GM12878 (cell line): ENCODE data around the gene BSN. TPM values are rescaled to one million over a fixed set of nuclear protein-coding genes. Genes with fewer than 3 reads are reported as not detected.
"Not testable (repeated sequence)": the region's sequence is repeated elsewhere in the genome, so short reads cannot be mapped to it uniquely, and the experiment has no call there.

Source experiments
- ATAC-seq: fragments of 200-7000 bp; cut with Tn5 transposase; 3 replicates; pipeline ENCODE4 v1.9.1; 2020; ENCODE audit warnings: mild to moderate bottlenecking, moderate library complexity
- BruUV-seq: library from RNA; stranded (reverse); fragments of 400-500 nt; replicated peaks from 2 replicates; lab custom pipeline; 2021; lab: Mats Ljungman, UMichigan
- CTCF ChIA-PET: fragments of 300-600 bp; sonication (Branson Sonifier 250); formaldehyde crosslinking; extraction: SDS; loops from one replicate; lab custom pipeline; 2021; ENCODE audit warnings: inconsistent platforms; lab: Yijun Ruan, JAX
- POLR2A ChIA-PET: fragments of 350-600 bp; formaldehyde crosslinking; extraction: SDS; loops from one replicate; lab custom pipeline; 2021; ENCODE audit warnings: inconsistent platforms; lab: Charles Lee
- RAD21 ChIA-PET: fragments of 300-600 bp; sonication (Branson Sonifier 250); formaldehyde crosslinking; loops from one replicate; lab custom pipeline; 2023; ENCODE audit warnings: antibody characterized with exemption; ENCODE audit not compliant: unreplicated experiment; lab: Charles Lee
- SMC1A ChIA-PET: fragments of 300-600 bp; sonication (Branson Sonifier 250); formaldehyde crosslinking; loops from one replicate; lab custom pipeline; 2023; ENCODE audit not compliant: unreplicated experiment, uncharacterized antibody; lab: Charles Lee
- DNase-seq: peaks from one replicate; pipeline ENCODE4 v3.0.0-alpha.2; 2011; ENCODE audit warnings: low read depth, low spot score
- FAIRE-seq: peaks from 3 replicates; lab custom pipeline; 2011; peaks lifted over from hg19 to GRCh38; lab: Jason Lieb, UNC
- H2AFZ ChIP-seq: 2 replicates; pipeline ENCODE4 v1.6.0; 2011; ENCODE audit warnings: low read depth, low read length, control low read depth; ENCODE audit not compliant: control insufficient read depth
- H3K27ac ChIP-seq: 2 replicates; pipeline ENCODE4 v1.5.1; 2011; ENCODE audit warnings: control low read depth; ENCODE audit not compliant: control insufficient read depth, insufficient read depth
- H3K27me3 ChIP-seq, 2 experiments: replicated peaks in 1 of 2; 2 replicates each; pipeline versions ENCODE4 v1.6.0 to v1.6.1; 2011; ENCODE audit warnings: low read length in 1 of 2; ENCODE audit not compliant: control insufficient read depth in 2 of 2, insufficient read depth in 2 of 2
- H3K36me3 ChIP-seq, 2 experiments: 2 replicates each; pipeline ENCODE4 v1.5.1; 2011; ENCODE audit warnings: low read length in 1 of 2; ENCODE audit not compliant: control insufficient read depth in 2 of 2, insufficient read depth in 2 of 2
- H3K4me1 ChIP-seq: 2 replicates; pipeline ENCODE4 v1.6.1; 2011; ENCODE audit warnings: mild to moderate bottlenecking, low read length, moderate library complexity, mixed read lengths; ENCODE audit not compliant: control insufficient read depth, insufficient read depth
- H3K4me2 ChIP-seq: 2 replicates; pipeline ENCODE4 v1.6.0; 2011; ENCODE audit warnings: control low read depth; ENCODE audit not compliant: control insufficient read depth, insufficient read depth
- H3K4me3 ChIP-seq: fragments of 200-600 bp; sonication (generic); 2 replicates; pipeline ENCODE4 v1.5.1; 2016
- H3K79me2 ChIP-seq: 2 replicates; pipeline ENCODE4 v1.6.0; 2011; ENCODE audit warnings: low read length; ENCODE audit not compliant: control insufficient read depth, insufficient read depth
- H3K9ac ChIP-seq: 2 replicates; pipeline ENCODE4 v1.8.0; 2011; ENCODE audit warnings: low read length, control low read depth, mixed read lengths; ENCODE audit not compliant: control insufficient read depth, insufficient read depth
- H3K9me3 ChIP-seq: replicated peaks from 3 replicates; pipeline ENCODE4 v1.5.1; 2011; ENCODE audit warnings: mild to moderate bottlenecking, low read length; ENCODE audit not compliant: control insufficient read depth, insufficient read depth
- H4K20me1 ChIP-seq: 2 replicates; pipeline ENCODE4 v1.6.0; 2011; ENCODE audit not compliant: control insufficient read depth, insufficient read depth
- WGBS: methylation state at CpG from one replicate; pipeline ENCODE4 v1.1.6; 2016; ENCODE audit warnings: low lambda C conversion rate; ENCODE audit not compliant: insufficient replicate concordance, insufficient coverage; ENCODE audit errors: missing lambda C conversion rate; 5-methylcytosine and 5-hydroxymethylcytosine counted together
- in situ Hi-C: fragments of 300-500 bp; cut with MboI; formaldehyde crosslinking; loops from 9 replicates; pipeline ENCODE4 v1.14.3; 2018; ENCODE audit warnings: mixed read lengths
- intact Hi-C: fragments of 100-400 bp; cut with micrococcal nuclease; formaldehyde crosslinking; loops from one replicate; pipeline ENCODE4 v1.14.2; 2022; ENCODE audit not compliant: unreplicated experiment
- polyA plus RNA-seq, 11 experiments: library from polyadenylated mRNA; depleted of rRNA in 4 of 11; unstranded in 6 of 11; stranded (reverse) in 5 of 11; fragments of >200 nt; fragmentation: Nextera tagmentation in 4 of 11; fragmentation: Illumina TruSeq in 1 of 11; extraction: Ambion mirVana in 4 of 11; extraction: Trizol in 1 of 11; gene quantifications; 1 replicate in 1 of 11; 2 replicates in 10 of 11; pipeline versions ENCODE4 v1.2.1 to v1.2.3, GENCODE V29; 2011 to 2016; ENCODE audit warnings: inconsistent platforms in 2 of 11, missing spikeins in 2 of 11, low read depth in 1 of 11
- total RNA-seq, 4 experiments: library from RNA; depleted of rRNA in 3 of 4; stranded (reverse); fragments of >200 nt in 3 of 4; fragmentation: Illumina TruSeq in 1 of 4; extraction: Trizol in 1 of 4; gene quantifications; 2 replicates each; pipeline versions ENCODE4 v1.2.1 to v1.2.3, GENCODE V29; 2013 to 2021

Gene BSN
- total and polyA plus RNA-seq, 10 of the 15 experiments (the other 5 are each of a cell fraction or from before 2014, with no cell fraction given) = under 0.01 to 0.19 (median 0.05) TPM; not detected in 1

DNA sequence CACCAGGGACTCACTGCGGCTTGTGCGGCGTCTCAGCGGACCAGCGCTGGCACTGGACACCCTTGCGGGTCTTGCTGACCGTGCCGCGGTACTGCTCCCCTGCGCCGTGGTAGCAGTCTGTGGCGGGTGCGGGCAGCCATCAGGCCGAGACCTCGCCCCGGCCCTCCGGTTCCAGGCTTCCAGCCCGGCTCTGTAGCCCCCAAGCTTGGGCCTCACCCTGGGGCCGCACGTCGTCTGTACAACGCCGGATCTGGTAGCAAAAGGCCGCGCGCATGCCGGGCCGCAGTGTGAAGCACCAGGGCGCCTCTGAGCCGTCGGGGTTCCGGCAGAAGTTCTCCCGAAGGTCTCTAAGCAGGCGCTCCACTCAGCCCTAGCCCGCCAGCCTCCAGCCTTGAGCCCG, 131.6 kb downstream of the BSN start:
- H3K27me3 ChIP-seq, H3K9me3 ChIP-seq, H3K4me2 ChIP-seq, SMC1A ChIA-PET, H3K4me3 ChIP-seq, POLR2A ChIA-PET, H2AFZ ChIP-seq, BruUV-seq, intact Hi-C loops, FAIRE-seq, H3K27ac ChIP-seq, in situ Hi-C loops, H3K4me1 ChIP-seq, ATAC-seq, H3K9ac ChIP-seq, DNase-seq, H4K20me1 ChIP-seq, RAD21 ChIA-PET, CTCF ChIA-PET: not testable (repeated sequence)
- H3K36me3 ChIP-seq = peaks cover 0 to 21% of the 10 kb centered on the region in 2 experiments; a peak in 3 of 4 replicates
- WGBS = 54% methylated on average over 35 of the region's 36 CpGs
- H3K79me2 ChIP-seq = peaks cover 12% of the 10 kb centered on the region

DNA sequence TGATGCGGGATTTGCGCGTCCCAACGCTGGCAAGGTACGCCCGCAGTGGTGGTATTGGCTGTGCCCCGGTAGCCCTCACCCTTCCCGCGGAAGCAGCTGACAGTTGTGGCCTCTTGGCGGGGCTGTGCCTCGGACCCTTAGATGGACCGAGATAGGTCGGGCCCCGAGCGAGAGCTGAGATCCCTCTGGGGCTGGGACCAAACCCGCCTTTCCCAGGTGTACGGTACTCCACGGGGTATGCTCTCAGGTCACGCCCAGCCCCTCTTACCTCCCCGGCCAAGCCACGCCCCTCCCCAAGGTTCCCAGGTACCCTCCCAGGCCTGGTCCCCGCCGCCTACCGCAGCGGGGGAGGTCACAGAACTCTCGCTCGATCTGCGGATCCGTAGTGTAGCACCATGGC, 132.1 kb downstream of the BSN start:
- peaks cover 14% of the 10 kb centered on the region for H3K79me2 ChIP-seq
- peak overlapping the region; percentile 25; the same call in 1 of the 2 replicates for H3K4me2 ChIP-seq
- CTCF ChIA-PET, BruUV-seq, H3K27me3 ChIP-seq, intact Hi-C loops, RAD21 ChIA-PET, H3K4me3 ChIP-seq, POLR2A ChIA-PET, SMC1A ChIA-PET, H3K9me3 ChIP-seq, ATAC-seq, DNase-seq, H2AFZ ChIP-seq, H3K27ac ChIP-seq, in situ Hi-C loops, H3K4me1 ChIP-seq, H3K9ac ChIP-seq, H4K20me1 ChIP-seq, FAIRE-seq: not testable (repeated sequence)
- peaks cover 0 to 18% of the 10 kb centered on the region in 2 experiments; a peak in 3 of 4 replicates for H3K36me3 ChIP-seq
- 9% methylated on average over 15 of the region's 29 CpGs for WGBS
